ENCODE data around the gene FAM149A. TPM values are rescaled to one million over a fixed set of nuclear protein-coding genes. Genes with fewer than 3 reads are reported as not detected.

FAM149A gene
- total and polyA plus RNA-seq, 2 donors (not counting 3 experiments of a cell fraction or from before 2014, with no cell fraction given): 0.08 to 0.20 TPM

GRCh38 chr4:186058980-186059316 is 45.6 kb upstream of the FAM149A start:
- peaks cover 0 to 2% of the 10 kb centered on the region in 2 experiments for H3K27me3 ChIP-seq (ENCODE audit: control insufficient read depth in 2 of 2, insufficient read depth in 2 of 2, low read length in 2 of 2)
- DNase-seq (ENCODE audit: low read depth, low spot score) (no peak), FAIRE-seq (no peak)
- no peak overlapping the region for H3K27ac ChIP-seq (ENCODE audit: insufficient read depth, low read depth, low read length)
- H3K9me3 ChIP-seq (replicated peaks; ENCODE audit: control insufficient read depth, insufficient read depth, low read length): no peaks in the 10 kb centered on the region
- H3K9me1 ChIP-seq (replicated peaks; ENCODE audit: control insufficient read depth, extremely low read depth, insufficient read depth, low read length): no peaks in the 10 kb centered on the region
- no peaks in the 10 kb centered on the region for H4K20me1 ChIP-seq (replicated peaks; ENCODE audit: control insufficient read depth, extremely low read depth, insufficient read depth, low read length)
- TF ChIP-seq JUN (IDR thresholded peaks at IDR 0.05; ENCODE audit: borderline replicate concordance, insufficient read depth, insufficient read length, low read depth) (no peak), GATA2 (IDR thresholded peaks at IDR 0.05; ENCODE audit: insufficient read depth, insufficient read length, low read depth, low read length) (no peak), EZH2 (IDR thresholded peaks at IDR 0.05; ENCODE audit: borderline replicate concordance, low read depth, low read length, severe bottlenecking) (no peak), MAX (IDR thresholded peaks at IDR 0.05; ENCODE audit: insufficient read depth, insufficient read length) (no peak), CTCF (IDR thresholded peaks at IDR 0.05; ENCODE audit: extremely low read depth in 1 of 2, insufficient read depth in 1 of 2, low read depth in 1 of 2, low read length in 2 of 2) (no peak), MYC (IDR thresholded peaks at IDR 0.05; ENCODE audit: low read depth, low read length) (no peak), FOS (IDR thresholded peaks at IDR 0.05; ENCODE audit: borderline replicate concordance, insufficient read depth, low read length) (no peak), POLR2A (IDR thresholded peaks at IDR 0.05; ENCODE audit: low read depth, low read length) (no peak), POLR2AphosphoS5 (IDR thresholded peaks at IDR 0.05; ENCODE audit: insufficient read depth, low read depth, low read length) (no peak)
- dilution Hi-C loops (cut with MboI; ENCODE audit: extremely low pct_ligation_motif_present, low sequenced_read_pairs) (no loop called here), intact Hi-C loops (cut with micrococcal nuclease) (no loop called here)
- H3K4me2 ChIP-seq (ENCODE audit: insufficient read depth, low read length): no peak overlapping the region
- no peaks in the 10 kb centered on the region for H3K4me1 ChIP-seq (ENCODE audit: control insufficient read depth, extremely low read depth, insufficient read depth, low read length)
- no peaks in the 10 kb centered on the region for H3K36me3 ChIP-seq (ENCODE audit: control insufficient read depth in 2 of 2, extremely low read depth in 1 of 2, insufficient read depth in 2 of 2, low read length in 2 of 2)
- BruUV-seq (replicated peaks): no TSS peak
- no peak overlapping the region for H3K4me3 ChIP-seq (replicated peaks in 1 of 3; ENCODE audit: insufficient read depth in 1 of 3, low read depth in 1 of 3, low read length in 3 of 3)
- POLR2A ChIA-PET: no interaction called here
- no peaks in the 10 kb centered on the region for H3K79me2 ChIP-seq (ENCODE audit: control insufficient read depth, insufficient read depth, low read length)
- H2AFZ ChIP-seq (ENCODE audit: low read depth, low read length): no peak overlapping the region
- no peak overlapping the region for H3K9ac ChIP-seq (replicated peaks; ENCODE audit: extremely low read depth, insufficient read depth, low read length)
- CTCF ChIA-PET: no interaction called here

Data from endothelial cell of umbilical vein (primary cell).